ENCODE measurements around the gene VPS25.
"Not testable (repeated sequence)": the region's sequence is repeated elsewhere in the genome, so short reads cannot be mapped to it uniquely, and the experiment has no call there.

VPS25 gene

GRCh38 chr17:42768006-42768405 lies 5.2 kb upstream of the VPS25 start:
- not testable (repeated sequence) for DNase-seq (ENCODE audit: low read depth in 2 of 2)

DNA sequence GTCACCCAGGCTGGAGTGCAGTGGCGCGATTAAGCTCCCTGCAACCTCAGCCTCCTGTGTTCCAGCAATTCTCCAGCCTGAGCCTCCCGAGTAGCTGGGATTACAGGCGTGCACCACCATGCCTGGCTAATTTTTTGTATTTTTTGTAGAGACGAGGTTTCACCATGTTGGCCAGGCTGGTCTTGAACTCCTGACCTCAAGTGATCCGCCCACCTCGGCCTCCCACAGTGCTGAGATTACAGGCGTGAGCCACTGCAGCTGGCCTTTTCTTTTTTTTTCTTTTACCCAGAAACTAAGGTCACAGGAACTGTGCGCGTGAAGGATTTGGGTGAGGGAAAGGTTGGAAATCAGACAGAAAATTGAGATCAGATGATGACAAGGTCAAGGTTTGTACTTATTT lies 3.3 kb upstream of the VPS25 start:
- DNase-seq (ENCODE audit: low read depth in 2 of 2), result not testable (repeated sequence)

DNA sequence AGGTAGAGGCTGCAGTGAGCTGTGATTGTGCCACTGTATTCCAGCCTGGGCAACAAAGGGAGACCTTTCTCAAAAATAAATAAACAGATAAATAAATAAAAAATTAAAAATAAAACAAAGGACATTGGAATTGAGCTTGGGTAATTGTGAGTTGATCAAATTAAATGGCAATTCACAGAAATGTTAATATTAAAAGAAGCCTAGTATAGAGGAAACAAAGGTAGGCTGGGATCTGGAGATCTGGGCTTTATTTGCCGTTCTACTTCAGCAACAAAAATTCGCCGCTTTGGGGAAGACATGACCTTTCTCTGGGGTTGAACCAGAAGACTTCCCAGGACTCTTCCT lies 332 bp upstream of the VPS25 start:
- DNase-seq (ENCODE audit: low read depth in 2 of 2), result no peak

- no peak for DNase-seq (ENCODE audit: low read depth in 2 of 2)
Measured at GRCh38 chr17:42774066-42774745, 957 bp downstream of the VPS25 start.

DNA sequence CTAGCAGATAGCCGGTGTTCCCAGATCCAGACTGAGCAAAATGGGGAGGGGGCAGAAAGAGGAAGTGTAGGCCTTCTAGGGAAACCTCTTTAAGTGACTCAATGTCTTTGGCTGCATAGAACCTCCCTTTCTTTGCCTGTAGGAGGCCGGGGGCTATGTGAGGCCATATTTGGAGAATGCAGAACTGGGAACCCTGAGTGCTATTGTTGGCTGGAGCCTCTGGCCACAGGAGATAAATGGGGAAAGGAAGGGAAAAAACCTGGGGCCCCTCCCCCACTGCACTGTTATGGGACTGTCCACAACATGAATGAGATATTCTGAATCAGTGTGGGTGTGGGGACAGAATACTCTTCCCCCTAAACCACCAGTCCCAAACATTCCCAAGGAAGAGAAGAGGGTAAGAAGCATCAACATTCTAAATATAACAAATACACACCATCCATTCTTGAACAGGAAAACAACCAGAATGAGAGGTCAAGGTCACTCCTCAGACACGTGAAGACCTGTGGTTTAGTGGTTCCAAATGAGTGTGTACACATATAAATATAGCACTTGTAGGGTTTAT lies 2.4 kb downstream of the VPS25 start:
- no peak for DNase-seq (ENCODE audit: low read depth in 2 of 2)

- no peak for DNase-seq (ENCODE audit: low read depth in 2 of 2)
Measured at GRCh38 chr17:42778570-42778969, 5.3 kb downstream of the VPS25 start.

DNA sequence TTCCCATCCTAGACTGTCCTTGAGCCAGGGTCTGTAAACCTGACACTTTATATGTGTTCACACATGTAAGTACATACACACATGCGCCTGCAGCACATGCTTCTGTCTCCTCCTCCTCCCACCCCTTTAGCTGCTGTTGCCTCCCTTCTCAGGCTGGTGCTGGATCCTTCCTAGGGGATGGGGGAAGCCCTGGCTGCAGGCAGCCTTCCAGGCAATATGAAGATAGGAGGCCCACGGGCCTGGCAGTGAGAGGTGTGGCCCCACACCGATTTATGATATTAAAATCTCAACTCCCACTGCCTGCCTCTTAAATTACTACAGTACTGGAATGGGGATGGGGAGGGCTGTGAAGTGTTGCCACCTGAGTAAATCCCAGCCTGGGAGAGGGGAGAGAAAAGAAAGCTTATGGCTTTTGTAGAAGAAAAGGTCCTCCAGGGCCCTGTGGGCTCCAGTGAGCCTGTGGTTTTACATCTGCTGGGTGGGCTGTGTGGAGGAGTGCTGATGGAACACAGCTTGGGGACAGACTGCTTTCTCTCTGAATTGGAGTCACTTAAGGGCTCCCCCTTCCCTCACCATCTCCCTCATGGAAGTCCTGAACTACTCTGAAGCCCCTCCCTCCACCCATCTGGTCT lies 6.2 kb downstream of the VPS25 start:
- no peak for DNase-seq (ENCODE audit: low read depth in 2 of 2)

GRCh38 chr17:42779936-42780850 lies 6.9 kb downstream of the VPS25 start, which contains the start of gene WNK4:
Gene WNK4, plus strand, starts transcription at chr17:42780610. Its CDS starts 89 bp downstream, at chr17:42780699.
- DNase-seq (ENCODE audit: low read depth in 2 of 2), result no peak

- no peak for DNase-seq (ENCODE audit: low read depth in 2 of 2)
Measured at GRCh38 chr17:42780851-42781638, 7.8 kb downstream of the VPS25 start.

DNA sequence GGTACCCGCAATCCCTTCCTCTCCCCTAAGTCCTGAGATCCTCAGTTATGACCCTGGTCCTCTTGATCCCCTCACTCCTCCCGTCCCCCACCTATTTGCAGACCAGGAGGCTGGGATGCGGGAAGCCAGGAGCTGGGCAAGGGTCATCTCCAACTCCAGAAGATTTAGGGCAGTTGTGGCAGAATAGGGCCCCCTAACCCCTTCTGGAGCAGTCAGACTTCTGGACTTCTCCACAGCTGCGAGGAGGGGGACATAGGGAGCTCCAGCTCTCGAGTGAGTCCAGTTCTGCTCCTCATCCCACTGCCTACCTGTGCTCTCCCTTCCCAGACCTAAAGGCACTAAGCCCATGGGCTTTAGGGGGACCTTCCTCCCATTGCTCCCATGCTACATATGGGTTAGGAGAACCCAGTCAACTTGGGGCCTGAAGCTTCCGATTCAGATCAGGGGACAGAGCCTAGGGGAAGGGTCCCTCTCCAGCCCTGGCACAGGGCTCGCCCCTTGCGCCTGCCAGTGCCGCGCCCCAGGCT lies 8.5 kb downstream of the VPS25 start:
- DNase-seq (ENCODE audit: low read depth in 2 of 2), result no peak

GRCh38 chr17:42782166-42783061 lies 9.2 kb downstream of the VPS25 start:
- DNase-seq (ENCODE audit: low read depth in 2 of 2), result no peak

DNA sequence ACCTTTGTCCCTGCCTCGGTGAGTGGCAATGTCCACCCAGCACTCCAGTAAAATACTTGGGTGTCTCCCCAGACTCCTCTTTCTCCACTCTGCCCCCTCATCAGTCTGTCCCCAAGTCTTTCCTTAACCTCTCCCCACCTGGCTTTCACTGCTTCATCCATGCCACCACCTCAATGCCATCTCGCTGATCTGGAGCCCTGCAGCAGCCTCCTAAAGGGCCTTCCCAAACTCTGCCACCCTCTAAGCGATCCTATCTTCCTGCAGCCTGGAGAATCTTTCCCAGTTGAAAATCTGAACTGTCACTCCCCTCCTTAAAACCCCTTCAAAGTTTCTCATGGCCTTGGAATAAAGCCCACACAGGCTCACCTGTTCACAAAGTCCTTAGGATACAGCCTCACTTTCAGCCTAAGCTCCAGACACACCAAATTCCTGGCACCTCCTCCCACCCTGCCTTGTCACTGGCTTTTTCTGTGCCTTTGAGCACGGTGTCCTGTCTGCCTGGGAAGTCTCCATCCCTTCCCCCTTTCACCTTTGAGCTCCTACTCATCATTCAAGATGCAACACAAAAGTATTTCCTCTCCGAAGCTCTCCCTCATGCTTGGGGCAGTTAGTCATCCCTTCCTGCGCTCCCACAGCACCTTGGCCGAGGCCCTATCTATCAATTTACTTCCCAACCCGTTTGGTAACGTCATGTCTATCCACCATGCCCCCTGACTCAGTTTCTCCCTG lies 10.0 kb downstream of the VPS25 start:
- DNase-seq (ENCODE audit: low read depth in 2 of 2), result no peak

GRCh38 chr17:42783791-42784138 lies 10.5 kb downstream of the VPS25 start:
- DNase-seq (ENCODE audit: low read depth in 2 of 2), result no peak

DNA sequence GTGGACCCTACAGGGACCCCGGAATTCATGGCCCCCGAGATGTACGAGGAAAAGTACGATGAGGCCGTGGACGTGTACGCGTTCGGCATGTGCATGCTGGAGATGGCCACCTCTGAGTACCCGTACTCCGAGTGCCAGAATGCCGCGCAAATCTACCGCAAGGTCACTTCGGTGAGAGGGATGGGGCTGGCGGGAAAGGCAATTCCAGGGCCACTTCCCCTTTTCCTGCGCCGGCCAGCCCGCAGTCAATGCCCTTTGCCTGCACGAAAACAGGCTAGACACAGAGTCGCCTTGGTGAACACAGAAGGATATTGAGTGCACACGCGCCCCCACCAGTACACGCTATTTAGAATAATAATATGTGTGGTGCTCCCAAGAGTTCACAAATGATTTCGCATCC lies 11.2 kb downstream of the VPS25 start:
- no peak for DNase-seq (ENCODE audit: low read depth in 2 of 2)

DNA sequence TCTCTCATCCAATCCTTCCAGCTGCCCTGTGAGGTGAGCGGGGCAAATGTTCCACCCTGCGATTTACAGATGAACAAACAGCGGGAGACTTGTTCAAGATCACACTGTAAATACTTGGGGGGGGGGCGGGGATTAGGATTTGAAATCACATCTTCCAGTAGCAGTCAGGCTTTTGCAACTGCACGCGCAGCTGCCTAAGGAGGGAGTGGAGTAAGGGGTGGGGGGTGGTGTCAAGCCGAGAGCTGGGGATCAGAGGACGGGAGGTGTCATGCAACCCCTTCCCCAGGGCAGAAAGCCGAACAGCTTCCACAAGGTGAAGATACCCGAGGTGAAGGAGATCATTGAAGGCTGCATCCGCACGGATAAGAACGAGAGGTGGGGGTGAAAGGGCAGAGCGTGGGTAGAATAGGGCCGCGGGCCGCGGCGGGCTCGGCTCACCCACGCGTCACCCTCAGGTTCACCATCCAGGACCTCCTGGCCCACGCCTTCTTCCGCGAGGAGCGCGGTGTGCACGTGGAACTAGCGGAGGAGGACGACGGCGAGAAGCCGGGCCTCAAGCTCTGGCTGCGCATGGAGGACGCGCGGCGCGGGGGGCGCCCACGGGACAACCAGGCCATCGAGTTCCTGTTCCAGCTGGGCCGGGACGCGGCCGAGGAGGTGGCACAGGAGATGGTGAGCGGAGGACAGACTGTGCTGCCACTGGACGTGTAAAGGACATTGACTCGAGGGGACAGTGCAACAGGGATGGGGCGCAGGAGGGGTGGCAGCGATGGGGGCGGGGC lies 11.8 kb downstream of the VPS25 start:
- DNase-seq (ENCODE audit: low read depth in 2 of 2), result no peak

- no peak for DNase-seq (ENCODE audit: low read depth in 2 of 2)
Measured at GRCh38 chr17:42787266-42787665, 14.0 kb downstream of the VPS25 start.

DNA sequence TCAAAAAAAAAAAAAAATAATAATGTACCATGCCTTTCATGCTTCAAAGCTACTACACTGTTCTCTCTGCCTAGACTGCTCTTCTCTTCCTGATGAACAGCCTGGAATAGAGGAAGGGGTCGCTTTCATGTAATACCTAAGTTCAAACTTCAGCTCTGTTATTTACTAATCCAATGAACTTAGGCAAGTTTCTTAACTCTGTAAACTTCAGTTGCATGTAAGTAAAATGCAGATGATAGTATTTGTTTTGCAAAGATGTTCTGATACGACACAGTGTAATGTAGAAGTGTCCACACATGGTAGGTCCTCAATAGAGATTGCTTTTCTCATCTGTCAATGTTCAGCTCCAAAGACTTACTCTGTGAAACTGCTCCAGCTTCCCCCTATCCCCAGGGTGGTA lies 18.7 kb downstream of the VPS25 start:
- no peak for DNase-seq (ENCODE audit: low read depth in 2 of 2)

- no peak for DNase-seq (ENCODE audit: low read depth in 2 of 2)
Measured at GRCh38 chr17:42792545-42792944, 19.3 kb downstream of the VPS25 start.

DNA sequence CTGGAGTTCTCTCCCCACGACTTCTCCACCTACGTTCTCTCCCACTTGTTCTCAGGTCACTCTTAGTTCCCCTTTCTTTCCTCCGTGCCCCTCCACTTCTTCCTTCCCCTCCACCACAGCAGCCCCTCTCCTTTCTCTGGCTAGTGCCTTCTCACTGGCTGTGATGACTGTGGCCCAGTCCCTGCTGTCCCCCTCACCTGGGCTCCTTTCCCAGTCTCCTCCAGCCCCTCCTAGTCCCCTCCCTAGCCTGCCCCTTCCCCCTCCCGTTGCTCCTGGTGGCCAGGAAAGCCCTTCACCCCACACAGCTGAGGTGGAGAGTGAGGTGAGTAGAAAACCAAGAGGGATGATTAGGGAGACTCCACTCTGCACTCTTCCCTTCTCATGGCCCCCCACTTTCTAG lies 21.8 kb downstream of the VPS25 start:
- DNase-seq (ENCODE audit: low read depth in 2 of 2), result no peak

All from activated CD4-positive, alpha-beta T cell treated with anti-CD3 and anti-CD28 coated beads for 24 hours (primary cell).